ENCODE results near the gene CYP24A1.

The CYP24A1 gene

DNA sequence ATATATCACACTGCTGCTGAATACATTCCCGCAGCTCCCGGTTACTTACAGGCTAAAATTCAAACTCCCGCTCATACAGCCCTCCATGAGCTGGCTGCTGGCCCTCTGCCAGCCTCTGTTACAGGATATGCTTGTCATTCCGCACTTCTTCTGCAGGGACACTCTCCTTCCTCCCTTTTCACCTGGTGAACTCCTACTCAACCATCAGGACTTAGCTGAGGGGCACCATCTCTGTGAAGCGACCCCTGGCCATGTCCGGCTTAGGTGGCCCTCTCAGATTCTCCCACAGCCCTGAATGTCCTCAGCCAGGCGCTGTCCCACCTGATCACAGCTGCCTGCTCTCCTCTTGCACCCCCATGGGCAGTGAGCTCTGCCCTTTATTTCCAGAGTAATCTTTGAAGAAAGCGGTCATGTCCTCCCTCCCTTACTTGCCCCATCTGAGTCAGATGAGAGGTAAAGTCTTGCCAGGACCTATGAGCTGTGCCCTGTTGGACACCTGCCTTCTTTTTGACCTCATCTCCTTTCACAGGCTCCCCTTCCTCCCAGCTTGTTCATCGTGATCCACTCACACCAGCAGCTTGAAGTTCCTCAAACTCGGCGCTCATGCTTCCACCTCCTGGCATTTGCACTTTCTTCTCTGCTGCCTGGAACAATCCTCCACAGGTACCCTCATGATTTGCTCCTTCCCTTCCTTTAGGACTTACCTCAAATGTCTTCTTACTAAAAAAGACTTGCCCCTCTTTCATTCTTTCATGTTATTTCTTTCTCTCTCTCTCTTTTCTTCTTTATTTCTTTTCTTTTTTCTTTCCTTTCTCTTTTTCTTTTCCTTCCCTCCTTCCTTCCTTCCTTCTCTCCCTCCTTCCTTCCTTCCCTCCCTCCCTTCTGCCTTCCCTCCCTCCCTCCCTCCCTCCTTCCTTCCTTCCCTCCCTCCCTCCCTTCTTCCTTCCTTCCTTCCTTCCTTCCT is 5.6 kb downstream of the CYP24A1 start:
- no peak for TF ChIP-seq CTCF (IDR thresholded peaks at IDR 0.05; ENCODE audit: low read depth, low read length, missing control alignments)
- no peak for DNase-seq (ENCODE audit: low read depth)
- no peak overlapping the region for H3K4me3 ChIP-seq (ENCODE audit: low read depth, low read length)

- no peak for TF ChIP-seq CTCF (IDR thresholded peaks at IDR 0.05; ENCODE audit: low read depth, low read length, missing control alignments)
- no peak overlapping the region for H3K4me3 ChIP-seq (ENCODE audit: low read depth, low read length)
- DNase-seq (ENCODE audit: low read depth): no peak
Observed at GRCh38 chr20:54166987-54167662, 6.7 kb downstream of the CYP24A1 start.

- H3K4me3 ChIP-seq (ENCODE audit: low read depth, low read length): no peak overlapping the region
- DNase-seq (ENCODE audit: low read depth): no peak
- TF ChIP-seq CTCF (IDR thresholded peaks at IDR 0.05; ENCODE audit: low read depth, low read length, missing control alignments): no peak
Observed at GRCh38 chr20:54165803-54166202, 8.0 kb downstream of the CYP24A1 start.

GRCh38 chr20:54165014-54165413 is 8.8 kb downstream of the CYP24A1 start:
- TF ChIP-seq CTCF (IDR thresholded peaks at IDR 0.05; ENCODE audit: low read depth, low read length, missing control alignments): no peak
- DNase-seq (ENCODE audit: low read depth): no peak
- H3K4me3 ChIP-seq (ENCODE audit: low read depth, low read length): no peak overlapping the region

- no peak overlapping the region for H3K4me3 ChIP-seq (ENCODE audit: low read depth, low read length)
- DNase-seq (ENCODE audit: low read depth): no peak
- no peak for TF ChIP-seq CTCF (IDR thresholded peaks at IDR 0.05; ENCODE audit: low read depth, low read length, missing control alignments)
Observed at GRCh38 chr20:54163402-54163801, 10.4 kb downstream of the CYP24A1 start.

GRCh38 chr20:54162378-54163009 is 11.3 kb downstream of the CYP24A1 start:
- DNase-seq (ENCODE audit: low read depth): no peak
- TF ChIP-seq CTCF (IDR thresholded peaks at IDR 0.05; ENCODE audit: low read depth, low read length, missing control alignments): no peak
- no peak overlapping the region for H3K4me3 ChIP-seq (ENCODE audit: low read depth, low read length)

All from GM12864 (cell line).